AML-193 (cell line): Measurements from ENCODE around the gene PLXNC1.
A peak's percentile ranks its signal among the peaks of the same experiment; 100 is the strongest.
"Not testable (repeated sequence)": the region's sequence is repeated elsewhere in the genome, so short reads cannot be mapped to it uniquely, and the experiment has no call there.

ENCODE experiments used
- DNase-seq, 2 experiments: peaks; one replicate each; lab custom pipeline; 2025; lab: John Stamatoyannopoulos, UW

The PLXNC1 gene

DNA sequence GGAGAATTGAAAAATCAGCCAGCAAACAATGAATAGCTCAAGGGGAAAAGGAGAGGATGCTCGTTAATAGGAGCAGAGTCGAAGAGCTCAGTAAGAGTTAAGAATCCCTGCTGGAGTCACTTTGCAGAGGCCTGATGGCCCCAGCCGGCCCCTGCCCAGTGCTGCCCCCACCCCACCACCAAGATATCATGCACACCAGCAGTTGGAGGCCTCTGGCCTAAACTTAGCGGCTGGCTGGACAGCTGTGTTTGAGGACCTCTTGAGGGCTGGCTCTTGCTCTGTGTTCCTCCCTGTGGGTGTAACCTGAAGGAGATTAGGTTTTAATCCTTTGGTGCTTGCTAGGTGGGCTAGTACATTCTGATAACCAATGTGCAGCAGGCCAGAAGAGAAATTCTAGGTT, 142.0 kb downstream of the PLXNC1 start:
- DNase-seq: no peak

DNA sequence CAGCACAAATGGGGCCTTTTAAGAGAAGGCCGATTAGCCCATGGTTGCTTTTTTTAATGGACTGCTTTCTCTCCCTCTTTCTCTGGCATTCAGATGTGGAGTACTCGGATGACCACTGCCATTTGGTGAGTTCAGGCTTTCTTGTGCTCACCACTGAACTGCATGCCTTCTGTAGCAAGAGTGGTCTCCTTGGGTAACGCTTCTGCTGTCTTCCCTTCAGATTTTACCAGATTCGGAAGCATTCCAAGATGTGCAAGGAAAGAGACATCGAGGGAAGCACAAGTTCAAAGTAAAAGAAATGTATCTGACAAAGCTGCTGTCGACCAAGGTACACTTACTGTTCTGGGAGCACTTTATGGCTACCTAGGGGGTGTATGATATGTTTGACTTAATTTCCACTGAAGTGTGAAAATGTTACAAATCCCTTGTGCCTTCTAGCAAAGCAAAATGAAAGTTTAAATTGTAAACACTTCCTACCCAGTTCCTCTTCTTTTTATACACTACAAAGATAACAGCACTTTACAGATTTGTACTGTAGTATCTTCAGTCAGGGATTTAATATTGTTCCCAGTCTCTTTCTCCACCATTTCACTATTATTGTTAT, 148.8 kb downstream of the PLXNC1 start:
- DNase-seq: no peak

DNA sequence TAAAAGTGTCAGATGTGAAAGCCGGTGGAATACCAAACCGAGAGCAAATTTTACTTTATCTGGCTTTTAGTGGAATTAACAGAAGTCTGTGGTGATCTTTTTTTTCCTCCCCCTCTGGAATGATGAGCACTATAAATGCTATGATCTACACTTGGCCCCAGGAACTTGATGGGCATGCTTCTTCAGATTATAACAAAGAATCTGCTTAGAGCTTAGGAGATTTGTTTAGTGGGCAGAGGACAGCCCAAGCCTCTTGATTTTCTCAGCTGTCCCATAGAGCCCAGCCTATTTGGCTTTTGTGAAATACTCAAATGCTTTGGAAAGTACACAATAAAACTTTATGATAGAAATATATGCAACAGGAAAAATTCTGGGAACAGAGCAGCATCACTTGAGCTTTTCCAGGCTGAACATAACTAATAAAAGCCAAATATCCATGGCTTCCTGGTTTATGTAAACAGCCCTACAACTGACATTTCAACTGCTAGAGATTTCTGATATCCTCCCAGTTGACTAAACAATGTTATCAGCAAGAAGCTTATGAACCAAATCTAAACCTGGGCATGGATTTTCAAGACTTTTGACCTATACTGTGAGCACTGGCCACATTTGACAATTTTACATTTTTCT, 149.6 kb downstream of the PLXNC1 start:
- no peak for DNase-seq

DNA sequence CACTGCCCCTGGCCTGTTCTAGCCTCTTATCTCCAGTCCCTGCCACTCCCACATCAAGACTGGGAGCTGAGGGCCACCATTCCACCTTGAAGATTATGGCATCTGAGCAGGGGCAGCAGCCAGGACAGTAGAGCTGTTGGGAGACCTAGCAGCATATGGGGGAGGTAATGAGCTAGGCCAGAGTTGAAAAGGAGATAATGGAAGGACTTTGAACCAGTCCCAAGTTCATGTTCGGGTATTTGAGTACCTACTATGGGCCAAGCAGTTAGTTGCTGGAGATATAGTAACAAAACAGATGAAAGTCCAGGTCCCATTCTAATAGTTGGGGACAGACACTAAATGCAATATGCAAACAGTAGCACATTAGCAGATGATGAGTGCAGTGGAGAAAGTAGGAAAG, 151.5 kb downstream of the PLXNC1 start:
- no peak for DNase-seq

DNA sequence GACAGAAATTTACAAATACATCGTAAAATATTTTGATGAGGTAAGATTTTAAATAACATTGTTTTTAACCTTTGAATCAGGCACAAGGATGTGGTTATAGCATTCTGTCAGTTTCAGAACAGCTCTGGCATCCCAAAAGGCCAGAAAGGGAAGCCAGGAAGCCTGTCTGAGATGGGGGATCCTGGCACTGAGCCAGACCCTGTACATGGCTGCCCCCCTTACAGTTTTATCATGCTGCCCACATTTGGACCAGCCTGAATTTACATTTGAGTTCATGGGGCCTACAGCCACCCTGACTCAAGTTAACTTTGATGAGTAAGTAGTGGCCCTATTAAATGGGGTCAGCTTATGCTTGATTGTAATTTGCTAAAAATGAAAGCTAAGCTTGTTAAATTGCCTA, 155.6 kb downstream of the PLXNC1 start:
- no peak for DNase-seq

DNA sequence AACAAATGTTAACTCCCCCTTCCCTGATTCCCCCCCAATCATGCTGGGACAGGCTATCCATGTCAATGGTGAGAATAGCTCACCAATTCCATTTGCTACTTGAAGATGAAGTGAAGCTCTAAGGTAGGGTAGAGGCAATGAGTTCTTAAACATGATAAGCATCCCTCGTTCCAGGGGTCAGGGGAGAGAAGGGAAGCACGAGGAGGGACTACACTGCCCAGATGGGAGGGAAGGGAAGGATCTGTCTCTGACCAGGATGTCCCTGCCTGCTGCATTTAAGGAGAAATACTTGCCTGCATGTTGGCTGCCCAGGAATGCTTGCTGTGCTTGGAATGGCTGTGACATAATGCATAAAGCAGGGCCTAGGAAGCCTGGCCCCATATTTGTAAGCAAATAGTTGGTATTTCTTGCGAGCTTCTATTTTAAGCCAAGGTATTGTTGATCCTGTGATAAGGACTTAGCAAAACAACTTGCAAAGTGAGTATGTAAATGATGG, 156.2 kb downstream of the PLXNC1 start:
- no peak for DNase-seq

DNA sequence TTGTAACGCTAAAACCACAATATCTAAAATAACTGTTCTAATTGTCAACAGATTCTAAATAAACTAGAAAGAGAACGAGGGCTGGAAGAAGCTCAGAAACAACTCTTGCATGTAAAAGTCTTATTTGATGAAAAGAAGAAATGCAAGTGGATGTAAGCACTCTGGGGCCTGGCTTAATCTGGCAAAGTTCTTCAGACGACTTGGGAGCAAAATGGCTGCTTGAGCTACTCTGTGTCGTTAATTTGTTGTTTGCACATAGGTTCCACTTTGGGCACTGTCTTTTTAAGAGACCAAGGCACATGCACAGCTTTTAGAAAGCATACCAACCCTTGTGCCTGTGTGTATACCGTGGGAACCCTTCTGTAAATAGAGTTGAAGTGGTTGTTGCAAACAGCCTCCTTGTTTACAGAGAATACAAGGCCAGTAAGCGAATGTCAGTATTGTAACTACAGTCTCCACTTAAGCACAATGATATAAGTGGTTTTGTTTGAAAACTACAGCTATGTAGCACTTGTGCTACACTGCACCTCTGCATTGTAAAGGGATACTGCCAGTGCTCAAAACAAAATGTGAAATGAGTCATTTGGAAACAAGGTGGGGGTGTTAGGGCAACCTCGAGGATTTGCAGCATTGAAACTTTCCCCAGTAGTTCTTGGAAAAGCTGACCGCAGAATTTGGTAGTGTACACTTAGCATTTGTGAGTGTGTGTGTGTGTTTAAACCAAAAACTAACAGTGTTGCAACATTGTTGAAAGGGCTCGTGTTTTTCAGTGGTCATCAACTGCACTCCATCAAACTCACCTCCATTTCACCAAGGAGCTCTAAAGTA, 157.0 kb downstream of the PLXNC1 start:
- DNase-seq: no peak

DNA sequence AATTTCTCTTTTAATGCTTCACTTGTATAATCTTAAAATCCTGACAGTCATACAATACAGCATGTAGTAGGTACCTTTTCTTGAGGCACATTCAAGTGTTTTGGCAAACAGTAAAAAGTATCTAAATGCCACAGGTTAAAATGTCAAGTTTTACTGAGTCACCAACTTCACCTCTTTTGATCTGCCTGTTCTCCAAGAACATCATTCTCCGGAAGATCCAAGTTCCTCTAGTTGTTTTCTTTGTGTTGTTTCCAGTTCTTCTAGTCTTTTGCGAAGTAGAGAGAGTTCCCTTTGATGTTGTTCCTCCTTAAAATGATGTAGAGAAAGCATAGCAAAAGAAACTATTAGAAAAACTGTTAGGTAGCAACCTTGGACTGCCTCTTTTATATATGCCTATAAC, 160.2 kb downstream of the PLXNC1 start:
- DNase-seq: no peak

DNA sequence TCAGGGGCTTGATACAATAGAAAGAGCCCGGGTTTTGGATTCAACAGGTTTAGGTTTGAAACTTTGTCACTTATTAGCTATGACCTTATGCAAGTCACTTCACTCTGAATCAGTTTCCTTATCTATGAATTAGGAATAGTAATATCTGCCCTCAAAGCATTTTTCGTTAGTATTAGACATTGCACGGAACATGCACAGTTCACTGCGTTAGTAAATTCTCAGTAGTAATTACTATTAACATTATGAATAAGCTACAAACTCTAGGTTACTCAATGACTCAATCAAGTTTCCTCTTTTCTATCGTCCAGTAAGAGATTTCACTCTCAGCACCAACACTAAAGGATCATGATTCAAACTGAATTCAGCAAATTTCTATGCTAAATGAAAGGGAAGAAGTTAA, 161.0 kb downstream of the PLXNC1 start:
- DNase-seq: no peak

DNA sequence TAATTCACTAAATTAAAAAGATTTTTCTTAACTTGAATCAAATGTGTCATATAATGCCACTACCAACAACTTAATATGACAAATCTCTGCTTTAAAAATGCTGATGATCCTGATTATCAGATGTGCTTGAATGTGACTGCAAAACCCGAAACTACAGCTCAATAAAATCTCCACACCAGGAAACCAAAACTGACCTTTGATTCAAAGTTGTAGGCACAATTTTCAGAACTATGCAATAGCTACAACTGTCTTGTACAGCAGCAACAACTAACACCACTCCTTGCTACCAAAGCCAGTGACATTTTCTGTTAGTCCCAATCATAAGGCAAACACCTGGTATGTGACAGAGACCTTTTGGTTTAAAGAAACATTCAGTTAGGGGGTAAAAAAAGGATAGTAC, 164.0 kb downstream of the PLXNC1 start:
- no peak for DNase-seq

DNA sequence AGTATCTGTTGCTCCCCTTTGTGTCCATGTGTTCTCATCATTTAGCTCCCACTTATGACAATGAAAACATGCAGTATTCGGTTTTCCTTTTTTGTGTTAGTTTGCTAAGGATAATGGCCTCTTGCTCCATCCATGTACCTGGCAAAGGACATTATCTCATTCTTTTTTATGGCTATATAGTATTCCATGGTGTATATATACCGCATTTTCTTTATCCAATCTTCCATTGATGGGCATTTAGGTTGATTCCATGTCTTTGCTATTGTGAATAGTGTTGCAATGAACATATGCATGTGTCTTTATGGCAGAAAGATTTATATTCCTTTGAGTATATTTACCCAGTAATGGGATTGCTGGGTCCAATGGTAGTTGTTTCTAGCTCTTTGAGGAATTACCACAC, 168.2 kb downstream of the PLXNC1 start:
- DNase-seq: not testable (repeated sequence)

DNA sequence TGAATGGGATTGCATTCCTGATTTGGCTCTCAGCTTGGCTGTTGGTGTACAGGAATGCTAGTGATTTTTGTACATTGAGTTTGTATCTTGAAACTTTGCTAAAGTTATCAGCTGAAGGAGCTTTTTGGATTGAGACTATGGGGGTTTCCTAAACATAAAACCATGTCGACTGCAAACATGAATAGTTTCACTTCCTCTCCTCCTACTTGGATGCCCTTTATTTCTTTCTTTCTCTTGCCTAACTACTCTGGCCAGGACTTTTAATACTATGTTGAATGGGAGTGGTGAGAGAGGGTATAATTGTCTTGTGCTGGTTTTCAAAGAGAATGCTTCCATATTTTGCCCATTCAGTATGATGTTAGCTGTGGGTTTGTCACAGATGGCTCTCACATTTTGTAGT, 169.8 kb downstream of the PLXNC1 start:
- DNase-seq: no peak

DNA sequence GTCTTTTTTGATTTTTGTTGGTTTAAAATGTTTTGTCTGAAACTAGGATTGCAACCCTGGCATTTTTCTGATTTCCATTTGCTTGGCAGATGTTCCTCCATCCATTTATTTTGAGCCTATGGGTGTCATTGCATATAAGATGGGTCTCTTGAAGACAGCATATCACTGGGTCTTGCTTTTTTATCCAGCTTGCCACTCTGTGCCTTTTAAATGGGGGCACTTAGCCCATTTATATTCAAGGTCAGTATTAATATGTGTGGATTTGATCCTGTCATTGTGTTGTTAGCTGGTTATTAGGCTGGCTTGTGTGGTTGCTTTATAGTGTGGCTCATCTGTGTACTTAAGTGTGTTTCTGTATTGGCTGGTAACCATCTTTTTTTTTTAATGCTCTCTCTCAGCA, 171.7 kb downstream of the PLXNC1 start:
- DNase-seq: no peak

DNA sequence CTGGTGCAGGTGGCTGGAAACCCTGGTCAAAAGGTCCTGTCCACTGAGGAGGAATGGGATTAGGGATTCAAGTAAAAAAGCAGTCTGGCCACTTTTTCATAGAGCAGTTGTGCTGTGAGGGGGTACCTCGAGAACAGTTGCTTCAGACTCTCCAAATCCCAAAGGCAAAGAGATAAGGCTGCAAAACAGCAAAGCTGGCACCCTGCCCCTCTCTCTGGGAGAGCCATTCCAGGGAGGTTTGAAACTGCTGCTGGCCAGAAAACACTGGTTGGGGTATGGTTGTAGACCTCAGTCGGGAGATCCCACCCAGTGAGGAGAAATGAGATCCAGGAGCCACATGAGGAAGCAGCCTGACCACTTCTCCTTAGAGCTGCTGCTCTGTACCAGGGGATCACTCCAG, 174.0 kb downstream of the PLXNC1 start:
- DNase-seq: no peak

DNA sequence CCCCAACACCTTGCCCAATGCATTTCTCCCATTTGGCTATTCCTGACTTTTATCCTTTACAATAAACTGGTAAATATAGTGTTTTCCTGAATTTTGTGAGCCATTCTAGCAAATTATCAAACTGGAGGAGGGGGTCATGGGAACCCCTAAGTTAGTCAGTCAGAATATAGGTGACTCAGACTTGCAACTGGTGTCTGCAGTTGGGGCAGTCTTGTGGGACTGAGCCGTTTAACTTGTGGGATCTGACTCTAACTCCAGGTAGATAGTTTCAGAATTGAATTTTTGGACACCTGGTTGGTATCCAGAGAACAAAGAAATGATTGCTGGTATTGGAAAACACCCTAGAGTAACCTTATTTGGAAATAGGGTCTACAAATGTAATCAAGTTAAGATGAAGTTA, 177.9 kb downstream of the PLXNC1 start:
- DNase-seq: no peak

DNA sequence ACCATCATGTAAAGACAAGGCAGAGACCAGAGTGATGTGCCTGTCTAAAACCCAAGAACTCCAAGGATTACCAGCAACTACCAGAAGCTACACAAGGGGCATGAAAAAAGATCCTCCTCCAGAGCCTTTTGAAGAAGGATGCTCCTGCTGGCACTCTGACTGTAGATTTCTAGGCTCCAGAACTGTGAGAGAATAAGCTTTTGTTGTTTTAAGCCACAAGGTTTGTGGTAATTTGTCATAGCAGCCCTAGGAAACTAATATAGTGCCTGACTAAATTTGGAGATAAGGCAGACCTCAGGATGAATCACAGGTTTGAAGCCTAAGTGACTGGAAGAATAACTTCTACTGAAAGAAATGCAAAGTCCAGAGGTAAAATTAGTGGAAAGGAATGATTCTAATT, 178.3 kb downstream of the PLXNC1 start:
- no peak for DNase-seq

DNA sequence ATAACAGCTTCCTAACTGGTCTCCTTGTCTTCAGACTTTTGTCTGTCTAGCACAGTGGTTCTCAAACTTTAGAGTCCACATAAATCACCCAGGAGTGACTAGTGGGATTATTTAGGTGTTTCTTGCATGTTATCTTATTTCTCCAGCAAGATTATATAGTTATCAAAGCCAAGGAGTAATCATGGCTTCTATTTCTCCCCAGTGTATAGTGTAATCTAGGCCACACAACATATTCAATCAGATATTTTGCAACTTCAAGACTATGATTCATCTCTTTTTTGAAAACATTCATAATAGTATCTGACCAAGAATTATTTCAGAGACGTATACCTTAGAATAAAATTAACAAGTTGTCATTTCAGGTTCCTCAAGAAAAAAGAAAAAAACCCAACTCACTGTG, 179.4 kb downstream of the PLXNC1 start:
- DNase-seq: no peak

DNA sequence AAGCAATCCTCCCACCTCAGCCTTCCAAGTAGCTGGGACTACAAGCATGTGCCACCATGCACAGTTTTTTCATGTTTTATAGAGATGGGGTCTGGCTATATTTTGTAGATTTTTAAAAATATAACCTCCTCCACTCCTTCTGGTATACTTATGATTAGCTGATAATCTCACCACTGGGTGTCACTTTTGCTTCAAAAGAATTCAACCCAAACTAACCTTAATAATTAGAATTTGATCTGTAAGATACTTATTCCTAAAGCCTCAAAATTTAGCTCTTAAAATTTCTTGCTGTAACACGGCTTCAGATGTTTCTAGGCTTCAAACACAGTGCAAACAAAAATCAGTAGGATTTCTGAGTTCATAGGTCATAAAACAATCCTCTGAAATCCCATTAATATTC, 181.0 kb downstream of the PLXNC1 start:
- DNase-seq: no peak

DNA sequence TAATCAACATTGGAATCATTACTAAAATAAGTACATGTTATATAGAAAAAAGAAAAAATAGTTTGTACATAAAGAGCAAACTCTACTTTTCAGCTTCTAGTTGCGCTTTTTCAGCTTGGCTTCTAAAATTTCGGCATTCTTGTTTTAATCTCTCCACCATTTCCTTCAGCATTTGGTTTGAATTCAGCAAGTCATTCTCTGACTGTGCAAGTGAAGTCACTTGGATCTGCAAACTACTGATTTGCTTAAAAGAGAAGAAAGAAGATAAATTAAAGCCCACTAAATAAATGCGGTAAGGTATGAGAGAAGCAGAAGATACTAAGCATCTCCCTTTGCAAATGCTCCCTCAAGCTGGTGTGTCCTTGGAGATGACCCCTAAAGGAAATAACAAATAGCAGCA, 185.0 kb downstream of the PLXNC1 start:
- DNase-seq: no peak

DNA sequence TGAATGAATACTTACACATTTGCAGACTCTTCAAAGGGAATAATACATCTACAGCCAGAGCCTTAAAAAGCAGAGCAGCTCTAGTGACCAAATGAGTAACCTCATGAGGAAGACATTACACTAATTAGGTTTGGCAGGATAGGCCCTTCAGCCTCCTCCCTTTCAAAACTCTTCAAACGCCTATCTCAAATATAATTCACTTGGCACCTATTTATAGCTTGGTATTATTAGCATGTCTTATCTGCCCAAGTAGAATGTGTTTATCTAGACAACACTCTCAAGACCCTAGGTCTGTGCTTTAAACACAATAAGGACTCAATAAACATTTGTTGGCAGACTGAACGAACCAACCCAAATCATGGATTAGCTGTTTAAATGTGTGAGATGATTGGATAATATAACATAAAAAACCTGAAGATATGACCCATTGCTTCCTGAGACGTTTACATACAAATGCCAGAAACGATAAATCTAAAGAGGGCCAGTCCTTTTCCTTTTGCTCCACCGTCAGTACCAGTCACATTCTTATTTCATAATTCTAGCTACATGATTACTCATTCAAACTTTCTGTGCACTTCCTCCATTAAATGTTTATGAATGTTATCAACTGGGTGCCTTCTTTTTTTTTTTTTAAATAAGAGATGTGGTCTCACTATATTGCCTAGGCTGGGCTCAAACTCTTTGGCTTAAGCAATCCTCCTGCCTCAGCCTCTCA, 188.0 kb downstream of the PLXNC1 start:
- DNase-seq: peak in 1 of 2 experiments; percentile 8

DNA sequence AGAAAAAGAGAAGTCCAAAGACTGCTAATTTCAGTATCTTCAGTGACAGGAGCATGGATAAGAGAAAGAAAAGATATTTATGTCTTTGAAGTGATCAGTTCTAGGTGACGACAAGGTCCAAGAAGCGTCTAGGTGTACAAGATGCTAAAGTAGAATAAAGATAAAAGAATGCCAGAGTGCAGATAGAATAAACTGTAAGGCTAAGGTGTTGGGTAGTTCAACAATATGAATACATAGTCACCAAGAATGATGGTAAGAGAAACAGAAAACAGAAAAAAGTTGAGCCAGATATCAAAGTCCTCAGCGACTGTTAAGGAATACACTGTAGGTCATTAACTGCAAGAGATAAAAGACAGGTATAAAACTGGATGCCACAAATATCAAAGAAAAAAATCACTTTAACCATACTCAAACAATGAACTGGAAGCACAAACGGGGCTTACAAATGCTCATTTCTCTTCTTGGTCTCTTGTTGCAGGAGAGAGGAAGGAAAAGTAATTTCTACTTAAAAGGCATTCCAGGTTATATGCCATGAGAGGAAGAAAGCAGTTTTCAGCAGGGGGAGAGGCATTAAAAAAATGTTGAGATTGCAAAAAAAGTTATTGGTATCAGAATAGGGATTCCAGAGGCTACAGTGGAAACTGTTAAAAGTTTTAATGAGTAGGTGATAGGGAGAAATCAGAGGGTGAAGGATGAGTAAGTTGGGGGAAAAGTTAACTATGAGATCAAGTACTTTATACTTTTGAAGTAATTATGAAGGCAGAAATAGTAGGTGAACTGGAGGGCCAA, 189.8 kb downstream of the PLXNC1 start:
- no peak for DNase-seq

DNA sequence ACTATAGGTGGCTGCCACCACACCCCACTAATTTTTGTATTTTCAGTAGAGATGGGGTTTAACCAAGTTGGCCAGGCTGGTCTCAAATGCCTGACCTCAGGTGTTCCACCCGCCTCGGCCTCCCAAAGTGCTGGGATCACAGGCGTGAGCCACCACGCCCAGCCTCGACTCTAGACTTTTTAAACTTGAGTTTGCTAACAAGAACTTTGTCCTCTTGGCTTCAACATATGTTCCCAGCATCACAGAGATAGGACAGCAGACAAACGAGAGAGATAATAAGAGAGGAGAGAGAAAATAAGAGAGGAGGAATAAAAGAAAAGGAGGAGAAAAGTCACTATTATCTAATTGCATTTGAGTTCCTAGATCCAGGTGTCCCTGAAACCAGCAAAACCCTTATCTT, 192.2 kb downstream of the PLXNC1 start:
- DNase-seq: no peak
